ENCODE data around the gene IMMP2L.
"Not testable (repeated sequence)": the region's sequence is repeated elsewhere in the genome, so short reads cannot be mapped to it uniquely, and the experiment has no call there.

The IMMP2L gene

GRCh38 chr7:111323670-111324069 is 238.6 kb downstream of the IMMP2L start:
- DNase-seq = not testable (repeated sequence)

- DNase-seq = no peak
These were observed 242.2 kb downstream of the IMMP2L start for GRCh38 chr7:111320133-111320532.

- no peak for DNase-seq
These were observed 249.3 kb downstream of the IMMP2L start for GRCh38 chr7:111312966-111313365.

GRCh38 chr7:111308691-111309090 is 253.6 kb downstream of the IMMP2L start:
- no peak for DNase-seq

- DNase-seq = no peak
These were observed 260.4 kb downstream of the IMMP2L start for GRCh38 chr7:111301891-111302290.

GRCh38 chr7:111294494-111294893 is 267.8 kb downstream of the IMMP2L start:
- DNase-seq = no peak

GRCh38 chr7:111292026-111292470 is 270.2 kb downstream of the IMMP2L start:
- no peak for DNase-seq

GRCh38 chr7:111290982-111291381 is 271.3 kb downstream of the IMMP2L start:
- DNase-seq = no peak

- DNase-seq = no peak
These were observed 271.9 kb downstream of the IMMP2L start for GRCh38 chr7:111290419-111290818.

- not testable (repeated sequence) for DNase-seq
These were observed 273.9 kb downstream of the IMMP2L start for GRCh38 chr7:111288441-111288840.

GRCh38 chr7:111282626-111283025 is 279.7 kb downstream of the IMMP2L start:
- no peak for DNase-seq

- no peak for DNase-seq
These were observed 287.4 kb downstream of the IMMP2L start for GRCh38 chr7:111274857-111275256.

- no peak for DNase-seq
These were observed 290.2 kb downstream of the IMMP2L start for GRCh38 chr7:111272092-111272491.

- DNase-seq = not testable (repeated sequence)
These were observed 291.5 kb downstream of the IMMP2L start for GRCh38 chr7:111270794-111271193.

- no peak for DNase-seq
These were observed 293.4 kb downstream of the IMMP2L start for GRCh38 chr7:111268941-111269340.

- no peak for DNase-seq
These were observed 295.7 kb downstream of the IMMP2L start for GRCh38 chr7:111266613-111267012.

- no peak for DNase-seq
These were observed 296.9 kb downstream of the IMMP2L start for GRCh38 chr7:111265394-111265793.

GRCh38 chr7:111264981-111265380 is 297.3 kb downstream of the IMMP2L start:
- DNase-seq = no peak

- no peak for DNase-seq
These were observed 298.0 kb downstream of the IMMP2L start for GRCh38 chr7:111264111-111264868.

- DNase-seq = no peak
These were observed 299.8 kb downstream of the IMMP2L start for GRCh38 chr7:111262293-111263116.

GRCh38 chr7:111261496-111261895 is 300.8 kb downstream of the IMMP2L start:
- no peak for DNase-seq

- no peak for DNase-seq
These were observed 302.3 kb downstream of the IMMP2L start for GRCh38 chr7:111259991-111260390.

GRCh38 chr7:111256391-111256790 is 305.9 kb downstream of the IMMP2L start:
- DNase-seq = no peak

- DNase-seq = no peak
These were observed 306.7 kb downstream of the IMMP2L start for GRCh38 chr7:111255576-111255975.

All from activated CD8-positive, alpha-beta memory T cell treated with anti-CD3 and anti-CD28 coated beads, Interleukin-2, amount 50 U/mL, for 4 hours (primary cell).